PFSK-1 (cell line): ENCODE results near the gene KCNH1.

Experiments used
- POLR2AphosphoS5 ChIP-seq: IDR thresholded peaks from 2 replicates; pipeline ENCODE4 v1.6.1; 2012; ENCODE audit warnings: low read depth, mild to moderate bottlenecking, control low read depth, low read length, moderate library complexity
- SIN3A ChIP-seq: IDR thresholded peaks from 2 replicates; pipeline ENCODE4 v1.6.1; 2012; ENCODE audit warnings: mild to moderate bottlenecking, low read length, moderate library complexity, borderline replicate concordance; ENCODE audit not compliant: insufficient read depth
- TAF1 ChIP-seq: IDR thresholded peaks from 2 replicates; pipeline ENCODE4 v1.6.1; 2012; ENCODE audit warnings: low read length, control low read depth, borderline replicate concordance; ENCODE audit not compliant: insufficient read depth
- TF ChIP-seq, protein P1 (sequence below), 2 experiments: IDR thresholded peaks; 2 replicates each; pipeline versions ENCODE4 v1.6.1 to v1.8.0; 2011 to 2012; ENCODE audit warnings: low read depth in 2 of 2, low read length in 2 of 2, control low read depth in 1 of 2, inconsistent platforms in 1 of 2, mild to moderate bottlenecking in 1 of 2, moderate library complexity in 1 of 2; ENCODE audit not compliant: insufficient read depth in 1 of 2

DNA sequence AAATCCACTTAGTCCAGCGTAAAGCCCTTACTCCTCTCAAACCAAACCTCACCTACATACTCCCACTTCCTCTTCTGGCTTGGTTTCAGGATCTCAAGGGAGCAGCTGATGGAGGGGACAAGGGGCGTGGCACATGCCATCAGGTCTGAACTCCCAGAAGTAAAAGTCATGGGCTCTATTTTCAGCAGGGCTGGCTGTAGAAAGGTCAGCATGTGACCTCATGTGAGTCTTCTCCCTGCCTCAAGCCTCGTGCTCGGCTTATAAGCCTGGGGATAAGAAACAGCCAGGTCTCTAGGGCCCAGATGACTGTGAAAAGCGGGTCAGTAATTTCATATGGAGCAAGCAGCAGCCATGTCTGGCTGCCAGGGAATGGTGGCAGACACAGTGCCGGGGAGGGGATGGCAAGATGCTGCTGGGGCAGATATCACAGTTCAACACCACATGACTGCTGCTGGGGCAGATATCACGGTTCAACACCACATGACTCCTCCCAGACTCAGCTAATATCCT is 227.9 kb downstream of the KCNH1 start:
- TF ChIP-seq POLR2AphosphoS5 (no peak), SIN3A (no peak), TAF1 (no peak)
- TF ChIP-seq, protein P1, sequence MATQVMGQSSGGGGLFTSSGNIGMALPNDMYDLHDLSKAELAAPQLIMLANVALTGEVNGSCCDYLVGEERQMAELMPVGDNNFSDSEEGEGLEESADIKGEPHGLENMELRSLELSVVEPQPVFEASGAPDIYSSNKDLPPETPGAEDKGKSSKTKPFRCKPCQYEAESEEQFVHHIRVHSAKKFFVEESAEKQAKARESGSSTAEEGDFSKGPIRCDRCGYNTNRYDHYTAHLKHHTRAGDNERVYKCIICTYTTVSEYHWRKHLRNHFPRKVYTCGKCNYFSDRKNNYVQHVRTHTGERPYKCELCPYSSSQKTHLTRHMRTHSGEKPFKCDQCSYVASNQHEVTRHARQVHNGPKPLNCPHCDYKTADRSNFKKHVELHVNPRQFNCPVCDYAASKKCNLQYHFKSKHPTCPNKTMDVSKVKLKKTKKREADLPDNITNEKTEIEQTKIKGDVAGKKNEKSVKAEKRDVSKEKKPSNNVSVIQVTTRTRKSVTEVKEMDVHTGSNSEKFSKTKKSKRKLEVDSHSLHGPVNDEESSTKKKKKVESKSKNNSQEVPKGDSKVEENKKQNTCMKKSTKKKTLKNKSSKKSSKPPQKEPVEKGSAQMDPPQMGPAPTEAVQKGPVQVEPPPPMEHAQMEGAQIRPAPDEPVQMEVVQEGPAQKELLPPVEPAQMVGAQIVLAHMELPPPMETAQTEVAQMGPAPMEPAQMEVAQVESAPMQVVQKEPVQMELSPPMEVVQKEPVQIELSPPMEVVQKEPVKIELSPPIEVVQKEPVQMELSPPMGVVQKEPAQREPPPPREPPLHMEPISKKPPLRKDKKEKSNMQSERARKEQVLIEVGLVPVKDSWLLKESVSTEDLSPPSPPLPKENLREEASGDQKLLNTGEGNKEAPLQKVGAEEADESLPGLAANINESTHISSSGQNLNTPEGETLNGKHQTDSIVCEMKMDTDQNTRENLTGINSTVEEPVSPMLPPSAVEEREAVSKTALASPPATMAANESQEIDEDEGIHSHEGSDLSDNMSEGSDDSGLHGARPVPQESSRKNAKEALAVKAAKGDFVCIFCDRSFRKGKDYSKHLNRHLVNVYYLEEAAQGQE (IDR thresholded peaks at IDR 0.05; ENCODE audit: insufficient read depth in 1 of 2, low read depth in 2 of 2, low read length in 2 of 2), result no peak
